Ishikawa (cell line): ENCODE measurements around the gene SPAG6.

Experiments used
- EP300 ChIP-seq: IDR thresholded peaks from 2 replicates; pipeline ENCODE4 v1.6.1; 2012; ENCODE audit warnings: borderline replicate concordance
- RAD21 ChIP-seq: IDR thresholded peaks from 2 replicates; pipeline ENCODE4 v1.6.1; 2012; ENCODE audit warnings: low read depth
- TAF1 ChIP-seq: IDR thresholded peaks from 2 replicates; pipeline ENCODE4 v1.6.1; 2012; ENCODE audit warnings: low read depth, mild to moderate bottlenecking
- TCF12 ChIP-seq: IDR thresholded peaks from 2 replicates; pipeline ENCODE4 v1.6.1; 2012; ENCODE audit warnings: low read depth
- YY1 ChIP-seq: IDR thresholded peaks from 2 replicates; pipeline ENCODE4 v1.6.1; 2012; ENCODE audit warnings: low read depth
- ZBTB7A ChIP-seq: IDR thresholded peaks from 2 replicates; pipeline ENCODE4 v1.6.1; 2012; ENCODE audit warnings: low read depth
- TF ChIP-seq, protein P1 (sequence below): IDR thresholded peaks from 2 replicates; pipeline ENCODE4 v1.6.1; 2012

DNA sequence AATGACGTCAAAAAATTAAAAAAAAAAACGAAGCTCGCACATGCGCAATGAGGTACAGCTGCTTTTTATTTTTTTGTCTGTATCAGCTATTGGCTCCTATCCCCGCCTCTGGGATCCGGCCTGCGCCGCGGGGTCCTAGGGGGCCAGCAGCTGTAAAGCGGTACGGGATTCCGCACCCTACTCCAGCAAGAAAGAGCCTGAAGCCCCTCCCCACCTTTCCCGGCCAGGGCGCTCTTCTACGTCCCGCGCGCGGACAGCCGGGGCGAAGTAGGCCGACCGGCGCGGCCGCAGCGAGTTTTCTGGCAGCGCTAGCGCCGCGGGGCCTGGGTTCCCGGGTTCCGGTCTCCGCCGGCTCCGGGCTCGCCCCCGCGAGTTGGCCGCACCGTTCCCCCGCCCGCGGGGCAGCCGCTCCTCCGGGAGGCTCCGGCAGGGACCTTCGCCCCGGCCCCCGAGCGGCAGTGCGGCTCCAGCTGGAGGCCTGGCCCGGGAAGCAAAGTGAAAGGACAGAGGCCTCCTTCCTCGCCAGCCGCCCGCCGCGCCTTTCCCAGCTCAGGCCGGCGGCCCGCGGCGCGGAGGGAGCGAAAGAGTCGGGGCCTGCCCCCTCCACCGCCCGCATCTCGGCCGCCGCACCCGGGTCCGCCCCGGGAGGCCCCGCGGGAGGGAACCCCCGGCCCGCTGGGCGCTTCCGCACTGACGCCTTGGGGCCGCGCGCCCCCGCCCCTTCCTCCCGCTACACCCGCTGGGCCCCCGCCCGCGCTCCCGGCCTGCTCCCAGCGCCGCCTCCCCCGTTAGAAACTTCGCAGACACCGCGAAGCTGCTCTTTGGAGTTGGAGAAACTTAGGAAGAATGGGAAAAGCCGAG lies 4.7 kb upstream of the SPAG6 start:
- TF ChIP-seq, protein P1, sequence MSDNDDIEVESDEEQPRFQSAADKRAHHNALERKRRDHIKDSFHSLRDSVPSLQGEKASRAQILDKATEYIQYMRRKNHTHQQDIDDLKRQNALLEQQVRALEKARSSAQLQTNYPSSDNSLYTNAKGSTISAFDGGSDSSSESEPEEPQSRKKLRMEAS, result no peak
- TF ChIP-seq ZBTB7A (no peak), EP300 (0 out of 2 replicates have a peak, but pooled peaks have one; percentile 13), TCF12 (peak; percentile 21; the same call in 1 of the 2 replicates), YY1 (no peak), RAD21 (no peak), TAF1 (peak; percentile 50)
